Ramos (cell line): ENCODE data around the gene CDC26.
"Not testable (repeated sequence)": the region's sequence is repeated elsewhere in the genome, so short reads cannot be mapped to it uniquely, and the experiment has no call there.

Experiments
- in situ Hi-C: fragments of 300-500 bp; cut with MboI; formaldehyde crosslinking; loops from one replicate; pipeline ENCODE4 v1.14.3; 2022; ENCODE audit warnings: low sequenced_read_pairs; ENCODE audit not compliant: unreplicated experiment

Gene CDC26

DNA sequence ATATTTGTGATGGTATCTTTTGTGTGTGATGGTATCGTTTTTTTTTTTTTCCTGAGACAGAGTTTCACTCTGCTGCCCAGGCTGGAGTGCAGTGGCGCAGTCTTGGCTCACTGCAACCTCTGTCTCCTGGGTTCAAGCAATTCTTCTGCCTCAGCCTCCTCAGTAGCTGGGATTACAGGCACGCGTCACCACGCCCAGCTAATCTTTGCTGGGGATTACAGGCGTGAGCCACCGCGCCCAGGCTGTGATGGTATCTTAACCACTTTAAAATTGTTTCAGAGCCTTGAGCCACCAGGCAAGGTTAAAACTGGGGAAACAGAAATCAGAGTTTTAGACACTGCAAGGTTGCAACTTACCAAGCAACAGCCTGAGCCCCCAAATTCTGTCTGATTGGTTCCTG is 20.9 kb upstream of the CDC26 start:
- in situ Hi-C loops = not testable (repeated sequence)

DNA sequence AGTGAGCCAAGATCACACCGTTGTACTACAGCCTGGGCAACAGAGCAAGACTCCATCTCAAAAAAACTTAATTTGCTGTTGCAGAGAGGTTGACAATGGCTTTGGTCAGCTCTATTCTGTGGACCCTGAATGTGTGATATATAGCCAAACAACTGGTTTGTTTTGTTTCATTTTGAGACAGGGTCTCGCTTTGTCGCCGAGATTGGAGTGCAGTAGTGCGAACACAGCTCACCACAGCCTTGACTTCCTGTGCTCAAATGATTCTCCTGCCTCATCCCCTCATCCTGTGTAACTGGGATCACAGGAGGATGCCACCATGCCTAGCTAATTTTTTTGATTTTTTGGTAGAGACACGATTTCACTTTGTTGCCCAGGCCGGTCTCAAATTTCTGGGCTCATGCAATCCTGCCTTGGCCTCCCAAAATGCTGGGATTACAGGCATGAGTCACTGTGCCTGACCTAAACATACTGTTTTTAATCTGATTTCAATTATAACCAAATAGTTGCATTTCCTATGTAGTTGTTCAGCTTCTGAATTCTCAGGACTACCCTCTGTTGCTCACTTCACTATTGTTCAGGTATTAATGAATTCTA is 18.0 kb upstream of the CDC26 start:
- in situ Hi-C loops = no loop called here

GRCh38 chr9:113290052-113290607 is 14.8 kb upstream of the CDC26 start:
- in situ Hi-C loops = no loop called here

DNA sequence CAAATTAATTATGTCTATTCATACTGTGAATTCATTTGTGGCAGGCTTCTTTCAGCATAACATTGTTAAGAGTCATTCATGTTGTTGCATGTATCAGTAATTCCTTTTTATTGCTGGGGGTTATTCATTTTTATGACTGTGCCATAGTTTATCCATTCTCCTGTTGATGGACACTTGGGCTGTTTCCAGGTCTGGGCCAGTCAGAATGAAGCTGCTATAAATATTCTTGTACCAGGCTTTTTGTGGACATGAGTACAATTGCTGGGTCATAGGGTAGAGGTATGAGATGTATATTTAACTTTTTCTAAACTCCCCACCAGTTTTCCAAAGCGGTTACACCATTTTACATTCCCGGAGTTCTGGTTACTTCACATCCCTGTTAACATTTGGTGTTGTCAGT is 13.7 kb upstream of the CDC26 start:
- in situ Hi-C loops = no loop called here

- in situ Hi-C loops = no loop called here
Measured at GRCh38 chr9:113281356-113281755, 6.0 kb upstream of the CDC26 start.

- in situ Hi-C loops = loop anchor here (10.0 kb wide), 1 partner anchor 306 kb away; no protein-coding TSS in a partner anchor
Measured at GRCh38 chr9:113278840-113279239, 3.5 kb upstream of the CDC26 start.

- in situ Hi-C loops = loop anchor here (5.0 to 10.0 kb wide), 2 partner anchors 310 to 383 kb away; no protein-coding TSS in a partner anchor
Measured at GRCh38 chr9:113274474-113275156, 757 bp downstream of the CDC26 start.

DNA sequence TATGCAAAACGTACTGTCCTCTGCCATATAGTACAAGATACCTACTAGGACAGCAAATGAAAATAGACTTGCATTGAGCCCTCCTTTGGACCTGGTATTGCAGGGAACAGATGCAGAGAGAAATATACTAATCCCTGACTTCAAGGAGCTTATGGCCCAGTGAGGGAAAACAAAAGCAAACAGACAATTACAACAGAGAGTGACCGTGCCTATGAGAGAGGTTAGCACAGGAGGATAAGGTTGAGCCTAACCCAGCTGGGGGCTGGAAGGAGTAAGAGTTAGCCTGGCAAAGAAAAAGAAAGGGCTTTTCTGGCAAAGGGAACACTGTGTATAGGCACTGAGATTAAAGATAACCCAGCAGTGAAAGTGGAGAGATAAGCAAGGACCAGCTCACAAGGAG is 5.5 kb downstream of the CDC26 start:
- in situ Hi-C loops = loop anchor here (5.0 to 10.0 kb wide), 2 partner anchors 315 to 387 kb away; no protein-coding TSS in a partner anchor

GRCh38 chr9:113269355-113269754 is 6.0 kb downstream of the CDC26 start:
- in situ Hi-C loops = no loop called here

DNA sequence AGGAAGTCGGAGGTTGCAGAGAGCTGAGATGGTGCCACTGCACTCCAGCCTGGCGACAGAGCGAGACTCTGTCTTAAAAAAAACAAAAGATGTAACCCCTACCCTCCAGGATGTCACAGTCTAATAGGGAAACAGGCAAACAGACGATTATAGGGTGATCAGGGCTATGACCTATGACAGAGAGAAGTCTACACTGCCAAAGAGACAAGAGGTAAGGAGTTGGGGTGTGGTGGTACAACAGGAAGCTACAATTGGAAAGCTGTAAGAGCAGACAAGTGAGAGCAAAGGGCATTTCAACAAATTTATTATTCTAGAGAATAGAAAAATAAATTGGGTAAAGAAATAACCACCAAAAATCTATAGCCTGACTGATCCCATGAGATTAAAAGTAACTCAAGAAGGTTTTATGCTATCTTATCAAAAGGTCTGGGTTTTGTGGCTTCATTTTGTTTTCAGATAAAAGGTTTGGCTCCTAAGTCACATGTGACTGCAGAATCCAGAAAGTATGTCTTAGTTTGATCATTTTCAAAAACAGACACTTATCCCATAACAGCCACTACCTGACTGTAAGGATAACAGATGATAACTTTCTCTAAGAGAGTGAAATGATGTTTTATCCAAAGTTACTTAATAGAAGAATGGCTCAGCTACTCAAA is 7.3 kb downstream of the CDC26 start:
- in situ Hi-C loops = no loop called here

- in situ Hi-C loops = no loop called here
Measured at GRCh38 chr9:113266174-113266573, 9.2 kb downstream of the CDC26 start.

DNA sequence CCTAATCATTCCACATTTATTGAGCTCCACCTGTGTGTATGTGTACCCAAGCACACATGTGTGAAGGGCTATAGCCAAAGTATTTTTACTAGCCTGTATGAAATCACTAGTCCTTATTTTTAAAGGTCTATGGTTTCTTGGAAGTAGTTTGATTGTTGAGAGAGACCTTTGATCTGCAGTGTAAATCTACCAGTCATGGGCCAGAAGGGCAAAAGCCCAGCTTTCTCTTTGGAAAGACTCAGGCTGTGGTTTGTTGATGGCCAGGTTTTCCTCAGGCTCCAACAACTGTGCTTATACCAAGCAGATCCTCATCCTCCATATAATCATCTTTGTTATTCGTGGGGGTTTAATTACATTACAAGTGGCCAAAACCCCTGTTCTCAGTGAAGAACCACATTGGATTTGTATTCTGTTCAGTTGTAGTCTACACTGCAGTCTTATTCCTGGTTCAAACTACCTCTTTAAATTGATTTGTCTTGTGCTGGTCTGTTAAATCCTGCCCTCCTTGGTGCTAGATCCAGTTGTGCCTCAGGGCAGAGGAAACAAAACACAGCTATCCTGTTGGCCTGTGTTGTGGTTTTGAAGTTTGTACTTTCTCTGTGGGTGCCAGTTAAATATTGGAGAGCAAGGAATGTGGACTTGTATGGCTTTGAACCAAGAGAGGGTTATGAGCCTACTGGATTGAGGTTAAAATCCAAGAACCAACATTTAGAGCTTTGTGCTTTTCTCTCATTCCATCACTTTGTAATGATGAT is 13.3 kb downstream of the CDC26 start:
- in situ Hi-C loops = no loop called here

GRCh38 chr9:113258282-113258681 is 17.1 kb downstream of the CDC26 start:
- in situ Hi-C loops = no loop called here

GRCh38 chr9:113257863-113258262 is 17.5 kb downstream of the CDC26 start:
- in situ Hi-C loops = no loop called here

GRCh38 chr9:113255438-113255837 is 19.9 kb downstream of the CDC26 start:
- in situ Hi-C loops = no loop called here

GRCh38 chr9:113254991-113255390 is 20.4 kb downstream of the CDC26 start:
- in situ Hi-C loops = no loop called here

- in situ Hi-C loops = no loop called here
Measured at GRCh38 chr9:113250807-113251206, 24.6 kb downstream of the CDC26 start.

GRCh38 chr9:113249661-113250060 is 25.7 kb downstream of the CDC26 start:
- in situ Hi-C loops = not testable (repeated sequence)

GRCh38 chr9:113247640-113248039 is 27.7 kb downstream of the CDC26 start:
- in situ Hi-C loops = no loop called here

- in situ Hi-C loops = no loop called here
Measured at GRCh38 chr9:113246928-113247327, 28.4 kb downstream of the CDC26 start.
